ENCODE results near the gene MEP1B.

MEP1B gene

DNA sequence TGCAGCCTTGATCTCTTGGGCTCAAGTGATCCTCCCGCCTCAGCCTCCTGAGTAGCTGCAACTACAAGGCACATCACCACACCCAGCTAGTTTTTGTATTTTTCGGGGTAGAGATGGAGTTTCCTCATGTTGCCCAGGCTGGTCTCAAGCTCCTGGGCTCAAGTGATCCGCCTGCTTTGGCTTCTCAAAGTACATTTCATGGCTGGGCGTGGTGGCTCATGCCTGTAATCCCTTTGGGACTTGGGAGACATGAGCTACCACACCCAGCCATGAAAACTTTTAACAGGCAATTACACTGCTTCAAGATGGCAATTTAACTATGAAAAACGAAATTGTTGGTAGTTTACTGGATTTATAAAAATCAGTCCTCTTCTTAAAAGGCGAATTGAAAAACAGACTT lies 69.7 kb downstream of the MEP1B start:
- no peaks in the 10 kb centered on the region for H3K36me3 ChIP-seq (replicated peaks)
- H3K27ac ChIP-seq = no peak overlapping the region
- in situ Hi-C loops (cut with HindIII; ENCODE audit: low pct_ligation_motif_present, low sequenced_read_pairs) = no loop called here
- no peak for DNase-seq
- H3K4me3 ChIP-seq (ENCODE audit: low read depth, low read length) = no peak overlapping the region
- H3K27me3 ChIP-seq (replicated peaks) = no peaks in the 10 kb centered on the region
- TF ChIP-seq, protein P1, sequence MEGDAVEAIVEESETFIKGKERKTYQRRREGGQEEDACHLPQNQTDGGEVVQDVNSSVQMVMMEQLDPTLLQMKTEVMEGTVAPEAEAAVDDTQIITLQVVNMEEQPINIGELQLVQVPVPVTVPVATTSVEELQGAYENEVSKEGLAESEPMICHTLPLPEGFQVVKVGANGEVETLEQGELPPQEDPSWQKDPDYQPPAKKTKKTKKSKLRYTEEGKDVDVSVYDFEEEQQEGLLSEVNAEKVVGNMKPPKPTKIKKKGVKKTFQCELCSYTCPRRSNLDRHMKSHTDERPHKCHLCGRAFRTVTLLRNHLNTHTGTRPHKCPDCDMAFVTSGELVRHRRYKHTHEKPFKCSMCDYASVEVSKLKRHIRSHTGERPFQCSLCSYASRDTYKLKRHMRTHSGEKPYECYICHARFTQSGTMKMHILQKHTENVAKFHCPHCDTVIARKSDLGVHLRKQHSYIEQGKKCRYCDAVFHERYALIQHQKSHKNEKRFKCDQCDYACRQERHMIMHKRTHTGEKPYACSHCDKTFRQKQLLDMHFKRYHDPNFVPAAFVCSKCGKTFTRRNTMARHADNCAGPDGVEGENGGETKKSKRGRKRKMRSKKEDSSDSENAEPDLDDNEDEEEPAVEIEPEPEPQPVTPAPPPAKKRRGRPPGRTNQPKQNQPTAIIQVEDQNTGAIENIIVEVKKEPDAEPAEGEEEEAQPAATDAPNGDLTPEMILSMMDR (IDR thresholded peaks at IDR 0.05; ENCODE audit: low read depth, low read length, missing control alignments) = no peak

DNA sequence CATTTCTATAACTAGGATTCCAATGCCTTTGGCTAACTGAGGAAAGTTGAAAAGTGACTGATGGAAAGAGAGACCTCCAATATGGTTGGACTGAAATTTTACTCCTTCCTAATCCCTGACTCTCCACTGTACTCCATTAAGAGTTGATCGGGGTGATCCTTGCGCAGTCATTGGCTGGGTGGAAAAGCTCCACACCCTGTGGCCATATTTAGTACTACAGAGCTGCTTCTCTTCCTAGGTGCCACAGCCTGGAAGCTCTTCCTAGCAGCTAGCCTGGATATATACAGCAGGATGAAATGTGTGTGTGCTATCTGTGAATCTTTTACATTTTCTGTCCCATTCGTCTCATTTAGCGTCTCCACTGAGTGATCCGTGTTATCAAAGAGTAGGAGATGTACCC lies 71.2 kb downstream of the MEP1B start:
- Histone ChIP-seq H3K36me3 (replicated peaks) (no peaks in the 10 kb centered on the region), H3K27ac (no peak overlapping the region), H3K27me3 (replicated peaks) (no peaks in the 10 kb centered on the region), H3K4me3 (ENCODE audit: low read depth, low read length) (no peak overlapping the region)
- in situ Hi-C loops (cut with HindIII; ENCODE audit: low pct_ligation_motif_present, low sequenced_read_pairs) = no loop called here
- TF ChIP-seq, protein P1 (IDR thresholded peaks at IDR 0.05; ENCODE audit: low read depth, low read length, missing control alignments) = peak; percentile 37
- no peak for DNase-seq

DNA sequence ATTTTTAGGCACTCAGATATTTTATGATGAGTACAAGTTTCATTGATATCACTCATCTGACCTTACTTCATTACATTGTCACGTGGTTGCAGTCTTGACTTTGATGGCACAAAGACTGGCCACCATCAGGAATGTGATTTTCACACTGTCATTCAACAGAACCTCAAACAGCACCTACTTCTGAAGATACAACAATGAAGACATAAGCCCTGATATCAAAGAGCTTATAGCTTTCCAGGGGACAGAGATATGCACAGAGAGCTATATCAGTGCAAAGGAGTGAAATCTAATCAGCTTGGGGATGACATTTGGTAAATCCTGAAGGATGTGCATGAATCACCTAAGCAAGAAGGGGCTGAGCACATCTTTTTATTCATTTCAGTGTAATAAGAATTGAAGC lies 72.3 kb downstream of the MEP1B start:
- TF ChIP-seq, protein P1 (IDR thresholded peaks at IDR 0.05; ENCODE audit: low read depth, low read length, missing control alignments) = no peak
- Histone ChIP-seq H3K36me3 (replicated peaks) (no peaks in the 10 kb centered on the region), H3K27me3 (replicated peaks) (no peaks in the 10 kb centered on the region), H3K4me3 (ENCODE audit: low read depth, low read length) (no peak overlapping the region), H3K27ac (no peak overlapping the region)
- in situ Hi-C loops (cut with HindIII; ENCODE audit: low pct_ligation_motif_present, low sequenced_read_pairs) = no loop called here
- no peak for DNase-seq

DNA sequence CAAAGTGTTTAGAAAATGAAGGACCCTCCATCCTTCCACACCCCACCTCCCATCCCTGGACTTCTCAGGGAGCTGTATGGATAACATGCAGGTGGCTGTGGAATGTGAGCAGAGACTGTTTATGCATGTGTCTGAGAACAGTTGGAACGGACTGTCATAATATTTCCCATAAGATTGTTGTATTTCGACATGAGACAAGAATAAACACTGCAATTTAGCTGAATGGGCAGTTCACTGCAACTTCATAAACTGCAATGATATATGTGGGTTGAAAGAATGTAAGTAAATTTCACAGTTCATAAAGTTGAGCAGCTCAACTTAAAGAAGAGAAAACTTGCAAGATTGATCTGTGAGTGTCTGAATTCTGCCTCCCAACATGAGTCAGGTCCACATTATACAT lies 74.6 kb downstream of the MEP1B start:
- no peak for DNase-seq
- no peaks in the 10 kb centered on the region for H3K27me3 ChIP-seq (replicated peaks)
- no peak overlapping the region for H3K27ac ChIP-seq
- TF ChIP-seq, protein P1 (IDR thresholded peaks at IDR 0.05; ENCODE audit: low read depth, low read length, missing control alignments) = no peak
- H3K4me3 ChIP-seq (ENCODE audit: low read depth, low read length) = no peak overlapping the region
- H3K36me3 ChIP-seq (replicated peaks) = no peaks in the 10 kb centered on the region
- in situ Hi-C loops (cut with HindIII; ENCODE audit: low pct_ligation_motif_present, low sequenced_read_pairs) = no loop called here

DNA sequence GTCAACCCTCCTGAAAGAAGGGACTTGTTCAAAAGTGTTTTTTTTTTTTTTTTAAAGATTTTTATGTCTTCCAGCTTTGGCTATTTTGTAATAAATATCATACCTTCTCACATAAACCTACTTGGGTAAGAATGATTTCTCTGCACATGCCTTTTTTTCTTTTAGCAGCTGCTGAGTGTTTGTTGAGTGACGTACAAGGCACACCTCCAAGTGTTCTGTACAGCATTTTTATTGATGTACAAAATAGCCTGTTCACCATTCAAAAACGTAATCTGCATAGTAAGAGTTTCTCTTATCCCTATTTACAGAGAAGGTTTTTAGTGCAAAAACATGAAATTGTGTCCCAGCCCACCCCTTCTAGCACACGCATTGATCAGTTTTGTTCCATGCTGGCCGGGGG lies 77.6 kb downstream of the MEP1B start:
- H3K27ac ChIP-seq = no peak overlapping the region
- no peaks in the 10 kb centered on the region for H3K27me3 ChIP-seq (replicated peaks)
- DNase-seq = no peak
- H3K36me3 ChIP-seq (replicated peaks) = no peaks in the 10 kb centered on the region
- H3K4me3 ChIP-seq (ENCODE audit: low read depth, low read length) = no peak overlapping the region
- TF ChIP-seq, protein P1 (IDR thresholded peaks at IDR 0.05; ENCODE audit: low read depth, low read length, missing control alignments) = no peak
- in situ Hi-C loops (cut with HindIII; ENCODE audit: low pct_ligation_motif_present, low sequenced_read_pairs) = no loop called here
